GM23338 (cell line): ENCODE results near the gene RIC1. TPM values are rescaled to one million over a fixed set of nuclear protein-coding genes. Genes with fewer than 3 reads are reported as not detected.

Experiments
- ATAC-seq: fragments of 200-7000 bp; cut with Tn5 transposase; 3 replicates; pipeline ENCODE4 v1.9.1; 2020
- DNase-seq: peaks from one replicate; pipeline ENCODE4 v3.0.0-alpha.2; 2015; ENCODE audit warnings: low spot score
- H2AFZ ChIP-seq: fragments of 200-600 bp; sonication (generic); 2 replicates; pipeline ENCODE4 v1.8.0; 2016; ENCODE audit warnings: antibody characterized with exemption, mild to moderate bottlenecking, moderate library complexity
- H3F3A ChIP-seq: fragments of 200-600 bp; sonication (generic); replicated peaks from 2 replicates; pipeline ENCODE4 v1.8.0; 2017; ENCODE audit warnings: antibody characterized with exemption, mixed run types, low read depth
- H3K27ac ChIP-seq: fragments of 200-600 bp; sonication (generic); 2 replicates; pipeline ENCODE4 v1.6.1; 2016; ENCODE audit warnings: low read depth
- H3K27me3 ChIP-seq: fragments of 200-600 bp; sonication (generic); 2 replicates; pipeline ENCODE4 v1.8.0; 2016; ENCODE audit warnings: mild to moderate bottlenecking, mixed run types, moderate library complexity; ENCODE audit not compliant: insufficient read depth
- H3K36me3 ChIP-seq: fragments of 200-600 bp; sonication (generic); 2 replicates; pipeline ENCODE4 v1.8.0; 2016; ENCODE audit warnings: mild to moderate bottlenecking; ENCODE audit not compliant: insufficient read depth
- H3K4me1 ChIP-seq: fragments of 200-600 bp; sonication (generic); 2 replicates; pipeline ENCODE4 v1.8.0; 2016; ENCODE audit warnings: mild to moderate bottlenecking, moderate library complexity; ENCODE audit not compliant: insufficient read depth
- H3K4me2 ChIP-seq: fragments of 200-600 bp; sonication (generic); 2 replicates; pipeline ENCODE4 v1.7.1; 2017; ENCODE audit warnings: mixed run types
- H3K4me3 ChIP-seq: fragments of 200-600 bp; sonication (generic); 2 replicates; pipeline ENCODE4 v1.6.1; 2016; ENCODE audit warnings: mixed run types
- H3K79me2 ChIP-seq: fragments of 200-600 bp; sonication (generic); replicated peaks from 2 replicates; pipeline ENCODE4 v1.8.0; 2017; ENCODE audit warnings: mild to moderate bottlenecking; ENCODE audit not compliant: insufficient read depth
- H3K9me2 ChIP-seq: fragments of 200-600 bp; sonication (generic); 2 replicates; pipeline ENCODE4 v1.8.0; 2017; ENCODE audit not compliant: insufficient read depth
- H4K20me1 ChIP-seq: fragments of 200-600 bp; sonication (generic); replicated peaks from 2 replicates; pipeline ENCODE4 v1.8.0; 2017; ENCODE audit warnings: mild to moderate bottlenecking; ENCODE audit not compliant: insufficient read depth
- H3K27ac Mint-ChIP-seq: 2 replicates; pipeline ENCODE4 v1.8.0; 2020; ENCODE audit warnings: inconsistent platforms, mild to moderate bottlenecking, moderate library complexity, mixed read lengths
- H3K27me3 Mint-ChIP-seq: 3 replicates; pipeline ENCODE4 v1.8.0; 2022; ENCODE audit warnings: low read depth, mild to moderate bottlenecking, moderate library complexity, mixed read lengths, inconsistent platforms; ENCODE audit not compliant: insufficient read depth, poor library complexity
- H3K36me3 Mint-ChIP-seq: 3 replicates; pipeline ENCODE4 v1.8.0; 2021; ENCODE audit warnings: low read depth, mild to moderate bottlenecking, inconsistent platforms, moderate library complexity, mixed read lengths
- H3K4me1 Mint-ChIP-seq: 3 replicates; pipeline ENCODE4 v1.8.0; 2020; ENCODE audit warnings: mild to moderate bottlenecking, inconsistent platforms, mixed read lengths
- H3K4me3 Mint-ChIP-seq: 3 replicates; pipeline ENCODE4 v1.8.0; 2021; ENCODE audit warnings: moderate library complexity, mild to moderate bottlenecking, inconsistent platforms, mixed read lengths
- H3K9me3 Mint-ChIP-seq: 3 replicates; pipeline ENCODE4 v1.8.0; 2020; ENCODE audit warnings: moderate library complexity, mild to moderate bottlenecking, inconsistent platforms, mixed read lengths
- CREB1 ChIP-seq: fragments of 250-450 bp; sonication (Bioruptor Pico); IDR thresholded peaks from 2 replicates; pipeline ENCODE4 v1.5.0; 2020; ENCODE audit warnings: low read depth, mild to moderate bottlenecking, moderate library complexity
- ETS1 ChIP-seq: IDR thresholded peaks from 2 replicates; pipeline ENCODE4 v1.6.1; 2016; ENCODE audit warnings: antibody characterized with exemption
- EZH2 ChIP-seq: fragments of 200-600 bp; sonication (generic); IDR thresholded peaks from one replicate; pipeline ENCODE4 v1.8.0; 2017; ENCODE audit warnings: antibody characterized with exemption, mild to moderate bottlenecking, low read depth; ENCODE audit not compliant: unreplicated experiment
- EZH2phosphoT487 ChIP-seq: fragments of 200-600 bp; sonication (generic); IDR thresholded peaks from one replicate; pipeline ENCODE4 v1.8.1; 2018; ENCODE audit warnings: antibody characterized with exemption; ENCODE audit not compliant: unreplicated experiment
- JUNB ChIP-seq: IDR thresholded peaks from one replicate; pipeline ENCODE4 v1.6.1; 2016; ENCODE audit warnings: antibody characterized with exemption; ENCODE audit not compliant: unreplicated experiment
- NANOG ChIP-seq: IDR thresholded peaks from 2 replicates; pipeline ENCODE4 v1.6.1; 2016; ENCODE audit warnings: antibody characterized with exemption, borderline replicate concordance
- POLR2AphosphoS5 ChIP-seq: IDR thresholded peaks from 2 replicates; pipeline ENCODE4 v1.6.1; 2016; ENCODE audit warnings: antibody characterized with exemption, low read depth
- REST ChIP-seq: IDR thresholded peaks from one replicate; pipeline ENCODE4 v1.6.1; 2018; ENCODE audit warnings: antibody characterized with exemption; ENCODE audit not compliant: unreplicated experiment
- STAT1 ChIP-seq: IDR thresholded peaks from one replicate; pipeline ENCODE4 v1.6.1; 2016; ENCODE audit warnings: antibody characterized with exemption; ENCODE audit not compliant: unreplicated experiment
- ZNF114 ChIP-seq: fragments of 250-450 bp; sonication (Bioruptor Pico); IDR thresholded peaks from 2 replicates; pipeline ENCODE4 v1.5.0; 2020; ENCODE audit warnings: mild to moderate bottlenecking, moderate library complexity
- ZNF331 ChIP-seq: fragments of 250-450 bp; sonication (Bioruptor Pico); IDR thresholded peaks from 2 replicates; pipeline ENCODE4 v1.5.0; 2020; ENCODE audit warnings: low read depth, mild to moderate bottlenecking, moderate library complexity
- ZNF462 ChIP-seq: fragments of 250-450 bp; sonication (Bioruptor Pico); IDR thresholded peaks from 2 replicates; pipeline ENCODE4 v1.5.0; 2020; ENCODE audit warnings: mild to moderate bottlenecking, moderate library complexity
- polyA plus RNA-seq: library from polyadenylated mRNA; unstranded; fragments of >200 nt; fragmentation: Nextera tagmentation; extraction: Ambion mirVana; gene quantifications from 2 replicates; pipeline ENCODE4 v1.2.1, GENCODE V29; 2016
- total RNA-seq: library from RNA; depleted of rRNA; stranded (reverse); fragments of >200 nt; shearing (Covaris generic); gene quantifications from 2 replicates; pipeline ENCODE4 v1.2.3, GENCODE V29; 2014
- TF ChIP-seq, protein P1 (sequence below), 2 experiments: fragments of 200-600 bp in 1 of 2; sonication (generic) in 1 of 2; conservative IDR thresholded peaks; 2 replicates each; pipeline versions ENCODE4 v1.5.1 to v1.6.1; 2016 to 2017; ENCODE audit warnings: antibody characterized with exemption in 2 of 2, low read depth in 2 of 2, mild to moderate bottlenecking in 2 of 2, moderate library complexity in 1 of 2

Gene RIC1
- total and polyA plus RNA-seq, 2 experiments from 2014 or later = 7.8 to 34.9 TPM

DNA sequence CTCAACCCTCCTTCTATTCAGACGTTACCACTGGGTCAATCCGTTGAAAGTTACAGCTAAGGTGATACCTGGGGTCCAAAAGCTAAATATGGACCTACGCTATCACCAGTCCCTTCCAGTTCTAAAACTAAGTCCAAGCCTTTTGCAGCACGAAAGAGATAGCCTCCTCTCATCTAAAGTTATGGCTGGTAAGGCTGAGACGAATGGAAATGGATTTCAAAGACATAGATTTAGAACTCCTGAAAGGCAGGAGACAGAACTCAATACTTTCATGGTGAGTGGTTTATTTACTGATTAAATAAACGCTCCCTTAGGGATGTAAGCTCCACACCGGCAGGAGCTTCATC lies 751 bp upstream of the RIC1 start:
- ATAC-seq = no peak
- Mint-ChIP-seq H3K4me3 (peak overlapping the region; percentile 96), H3K9me3 (no peaks in the 10 kb centered on the region), H3K36me3 (no peaks in the 10 kb centered on the region; the same call in 2 of the 3 replicates), H3K27ac (peak overlapping the region; percentile 77), H3K27me3 (peaks cover 14% of the 10 kb centered on the region), H3K4me1 (peaks cover 25% of the 10 kb centered on the region)
- H3K36me3 ChIP-seq = no peaks in the 10 kb centered on the region
- H2AFZ ChIP-seq = peak overlapping the region; percentile 99
- H3K27ac ChIP-seq = peak overlapping the region; percentile 62
- H3K4me2 ChIP-seq = peak overlapping the region; percentile 83
- peak; percentile 2 for DNase-seq
- no peaks in the 10 kb centered on the region for H4K20me1 ChIP-seq
- no peaks in the 10 kb centered on the region for H3F3A ChIP-seq
- H3K4me1 ChIP-seq = peaks cover 17% of the 10 kb centered on the region
- H3K4me3 ChIP-seq = peak overlapping the region; percentile 79
- H3K9me2 ChIP-seq = no peaks in the 10 kb centered on the region
- H3K27me3 ChIP-seq = no peaks in the 10 kb centered on the region
- peaks cover 37% of the 10 kb centered on the region for H3K79me2 ChIP-seq
- TF ChIP-seq CREB1 (CRISPR knock-in tag) (no peak), EZH2phosphoT487 (no peak), ZNF114 (CRISPR knock-in tag) (no peak), ZNF331 (CRISPR knock-in tag) (no peak), POLR2AphosphoS5 (no peak), EZH2 (no peak), REST (no peak), STAT1 (no peak), ETS1 (no peak), JUNB (no peak), NANOG (no peak), ZNF462 (CRISPR knock-in tag) (no peak)
- TF ChIP-seq, protein P1, sequence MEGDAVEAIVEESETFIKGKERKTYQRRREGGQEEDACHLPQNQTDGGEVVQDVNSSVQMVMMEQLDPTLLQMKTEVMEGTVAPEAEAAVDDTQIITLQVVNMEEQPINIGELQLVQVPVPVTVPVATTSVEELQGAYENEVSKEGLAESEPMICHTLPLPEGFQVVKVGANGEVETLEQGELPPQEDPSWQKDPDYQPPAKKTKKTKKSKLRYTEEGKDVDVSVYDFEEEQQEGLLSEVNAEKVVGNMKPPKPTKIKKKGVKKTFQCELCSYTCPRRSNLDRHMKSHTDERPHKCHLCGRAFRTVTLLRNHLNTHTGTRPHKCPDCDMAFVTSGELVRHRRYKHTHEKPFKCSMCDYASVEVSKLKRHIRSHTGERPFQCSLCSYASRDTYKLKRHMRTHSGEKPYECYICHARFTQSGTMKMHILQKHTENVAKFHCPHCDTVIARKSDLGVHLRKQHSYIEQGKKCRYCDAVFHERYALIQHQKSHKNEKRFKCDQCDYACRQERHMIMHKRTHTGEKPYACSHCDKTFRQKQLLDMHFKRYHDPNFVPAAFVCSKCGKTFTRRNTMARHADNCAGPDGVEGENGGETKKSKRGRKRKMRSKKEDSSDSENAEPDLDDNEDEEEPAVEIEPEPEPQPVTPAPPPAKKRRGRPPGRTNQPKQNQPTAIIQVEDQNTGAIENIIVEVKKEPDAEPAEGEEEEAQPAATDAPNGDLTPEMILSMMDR (conservative IDR thresholded peaks at IDR 0.05; ENCODE audit: low read depth in 2 of 2) = no peak
